ENCODE data around the gene PIH1D2.

The PIH1D2 gene

GRCh38 chr11:112115386-112115785, 41.6 kb upstream of the PIH1D2 start:
- no peak for TF ChIP-seq POLR2AphosphoS5 (IDR thresholded peaks at IDR 0.05; ENCODE audit: low read depth)
- TF ChIP-seq CTCF (IDR thresholded peaks at IDR 0.05; ENCODE audit: insufficient read depth, low read length), result no peak
- no peak for TF ChIP-seq SPI1 (IDR thresholded peaks at IDR 0.05; ENCODE audit: borderline replicate concordance, low read depth)
- TF ChIP-seq GABPA (IDR thresholded peaks at IDR 0.05; ENCODE audit: low read depth), result no peak
- no peak for TF ChIP-seq REST (IDR thresholded peaks at IDR 0.05; ENCODE audit: insufficient replicate concordance, low read depth)
- Histone ChIP-seq H3K4me3 (replicated peaks; ENCODE audit: insufficient read depth, low read length) (no peak overlapping the region), H3K27me3 (ENCODE audit: insufficient read depth, poor library complexity, severe bottlenecking) (no peaks in the 10 kb centered on the region), H3K27ac (replicated peaks) (no peak overlapping the region)
- no peak for DNase-seq (ENCODE audit: low read depth in 1 of 2, low spot score in 1 of 2)

- TF ChIP-seq POLR2AphosphoS5 (IDR thresholded peaks at IDR 0.05; ENCODE audit: low read depth) (no peak), SPI1 (IDR thresholded peaks at IDR 0.05; ENCODE audit: borderline replicate concordance, low read depth) (no peak), CTCF (IDR thresholded peaks at IDR 0.05; ENCODE audit: insufficient read depth, low read length) (no peak), GABPA (IDR thresholded peaks at IDR 0.05; ENCODE audit: low read depth) (no peak), REST (IDR thresholded peaks at IDR 0.05; ENCODE audit: insufficient replicate concordance, low read depth) (no peak)
- H3K4me3 ChIP-seq (replicated peaks; ENCODE audit: insufficient read depth, low read length), result no peak overlapping the region
- H3K27me3 ChIP-seq (ENCODE audit: insufficient read depth, poor library complexity, severe bottlenecking), result no peaks in the 10 kb centered on the region
- no peak overlapping the region for H3K27ac ChIP-seq (replicated peaks)
- no peak for DNase-seq (ENCODE audit: low read depth in 1 of 2, low spot score in 1 of 2)
These were observed 40.6 kb upstream of the PIH1D2 start for GRCh38 chr11:112114460-112114859.

- peak; percentile 40 for TF ChIP-seq CTCF (IDR thresholded peaks at IDR 0.05; ENCODE audit: insufficient read depth, low read length)
- no peak for TF ChIP-seq POLR2AphosphoS5 (IDR thresholded peaks at IDR 0.05; ENCODE audit: low read depth)
- no peak for TF ChIP-seq SPI1 (IDR thresholded peaks at IDR 0.05; ENCODE audit: borderline replicate concordance, low read depth)
- no peak for TF ChIP-seq GABPA (IDR thresholded peaks at IDR 0.05; ENCODE audit: low read depth)
- no peak for TF ChIP-seq REST (IDR thresholded peaks at IDR 0.05; ENCODE audit: insufficient replicate concordance, low read depth)
- H3K4me3 ChIP-seq (replicated peaks; ENCODE audit: insufficient read depth, low read length), result no peak overlapping the region
- no peaks in the 10 kb centered on the region for H3K27me3 ChIP-seq (ENCODE audit: insufficient read depth, poor library complexity, severe bottlenecking)
- DNase-seq (ENCODE audit: low read depth in 1 of 2, low spot score in 1 of 2), result peak; percentile 30 to 57
- no peak overlapping the region for H3K27ac ChIP-seq (replicated peaks)
These were observed 40.0 kb upstream of the PIH1D2 start for GRCh38 chr11:112113539-112114457.

Measured in HL-60 (cell line).